Endodermal cell (in vitro differentiated cells): ENCODE measurements around the gene RBM34. TPM values are rescaled to one million over a fixed set of nuclear protein-coding genes. Genes with fewer than 3 reads are reported as not detected.
"Not testable (repeated sequence)": the region's sequence is repeated elsewhere in the genome, so short reads cannot be mapped to it uniquely, and the experiment has no call there.

Experiments used
- DNase-seq: peaks from one replicate; pipeline ENCODE4 v3.0.0-alpha.2; 2017
- H3K27ac ChIP-seq: 2 replicates; pipeline ENCODE4 v1.5.1; 2013; ENCODE audit warnings: mild to moderate bottlenecking, low read depth, low read length, moderate library complexity
- H3K27me3 ChIP-seq: 2 replicates; pipeline ENCODE4 v1.6.1; 2013; ENCODE audit warnings: mild to moderate bottlenecking, low read length, moderate library complexity; ENCODE audit not compliant: insufficient read depth, control insufficient read depth, poor library complexity, severe bottlenecking
- H3K36me3 ChIP-seq: 2 replicates; pipeline ENCODE4 v1.7.0; 2013; ENCODE audit warnings: mild to moderate bottlenecking, low read length, moderate library complexity; ENCODE audit not compliant: control insufficient read depth, insufficient read depth
- H3K4me1 ChIP-seq: one replicate; pipeline ENCODE4 v1.7.0; 2013; ENCODE audit warnings: low read length; ENCODE audit not compliant: control insufficient read depth, insufficient read depth
- H3K4me3 ChIP-seq: 2 replicates; pipeline ENCODE4 v1.5.1; 2013; ENCODE audit warnings: mild to moderate bottlenecking, low read length, moderate library complexity
- H3K9ac ChIP-seq: 2 replicates; pipeline ENCODE4 v1.6.1; 2013; ENCODE audit warnings: mild to moderate bottlenecking, low read length, moderate library complexity; ENCODE audit not compliant: poor library complexity, severe bottlenecking; ENCODE audit errors: extremely low read depth
- H3K9me3 ChIP-seq: 2 replicates; pipeline ENCODE4 v1.6.1; 2013; ENCODE audit warnings: mild to moderate bottlenecking, low read length, moderate library complexity; ENCODE audit not compliant: control insufficient read depth
- H3K27ac Mint-ChIP-seq: 2 replicates; pipeline ENCODE4 v1.8.0; 2020; ENCODE audit warnings: mixed read lengths
- H3K27me3 Mint-ChIP-seq: 2 replicates; pipeline ENCODE4 v1.8.0; 2021; ENCODE audit warnings: mild to moderate bottlenecking, mixed read lengths; ENCODE audit not compliant: insufficient read depth
- H3K36me3 Mint-ChIP-seq: 2 replicates; pipeline ENCODE4 v1.8.0; 2020; ENCODE audit warnings: low read depth, mixed read lengths
- H3K4me1 Mint-ChIP-seq: 2 replicates; pipeline ENCODE4 v1.8.0; 2020; ENCODE audit warnings: mixed read lengths
- H3K4me3 Mint-ChIP-seq: 2 replicates; pipeline ENCODE4 v1.8.0; 2020; ENCODE audit warnings: mild to moderate bottlenecking, moderate library complexity, mixed read lengths
- H3K9me3 Mint-ChIP-seq: 2 replicates; pipeline ENCODE4 v1.8.0; 2020; ENCODE audit warnings: mild to moderate bottlenecking, mixed read lengths
- CTCF ChIP-seq: fragments of 200-600 bp; sonication (generic); conservative IDR thresholded peaks from 2 replicates; pipeline ENCODE4 v1.5.0; 2021; ENCODE audit warnings: antibody characterized with exemption, mild to moderate bottlenecking
- WGBS, 2 experiments: methylation state at CpG; one replicate each; pipeline versions ENCODE4 v1.1.5 to v1.1.7; 2013; ENCODE audit warnings: missing lambda C conversion rate in 2 of 2, mixed read lengths in 1 of 2; ENCODE audit not compliant: insufficient coverage in 1 of 2, insufficient read length in 1 of 2; 5-methylcytosine and 5-hydroxymethylcytosine counted together
- total RNA-seq, 2 donors: library from RNA; stranded (reverse); fragmentation: NEBNext Ultra II Directional in 1 of 2; extraction: Animal tissue kit (Norgen Biotek cat#: 25700) in 1 of 2; gene quantifications; 2 replicates in 1 of 2; 3 replicates in 1 of 2; pipeline ENCODE4 v1.2.1, GENCODE V29; 2021

RBM34 gene
- total RNA-seq, 2 donors from 2014 or later = 104 to 127 TPM

- no peak for TF ChIP-seq CTCF
- H3K36me3 ChIP-seq = peaks cover 73% of the 10 kb centered on the region
- Mint-ChIP-seq H3K4me1 (no peaks in the 10 kb centered on the region), H3K27me3 (no peaks in the 10 kb centered on the region), H3K36me3 (peaks cover 58% of the 10 kb centered on the region), H3K4me3 (no peak overlapping the region), H3K9me3 (no peaks in the 10 kb centered on the region), H3K27ac (no peak overlapping the region)
- H3K9ac ChIP-seq = no peak overlapping the region
- H3K4me3 ChIP-seq = no peak overlapping the region
- H3K9me3 ChIP-seq = no peaks in the 10 kb centered on the region
- H3K4me1 ChIP-seq = no peaks in the 10 kb centered on the region
- H3K27me3 ChIP-seq = no peaks in the 10 kb centered on the region
- no peak overlapping the region for H3K27ac ChIP-seq
- WGBS, 2 experiments = 93 to 96% methylated on average over 4 of the region's 4 CpGs
- no peak for DNase-seq
Measured at GRCh38 chr1:235206533-235207208, 45.6 kb upstream of the RBM34 start.

- Mint-ChIP-seq H3K9me3 (no peaks in the 10 kb centered on the region), H3K4me3 (no peak overlapping the region), H3K4me1 (no peaks in the 10 kb centered on the region), H3K36me3 (peaks cover 56% of the 10 kb centered on the region), H3K27me3 (no peaks in the 10 kb centered on the region), H3K27ac (no peak overlapping the region)
- Histone ChIP-seq H3K27me3 (no peaks in the 10 kb centered on the region), H3K4me1 (no peaks in the 10 kb centered on the region), H3K4me3 (no peak overlapping the region), H3K9ac (no peak overlapping the region), H3K9me3 (no peaks in the 10 kb centered on the region), H3K36me3 (peaks cover 67% of the 10 kb centered on the region), H3K27ac (no peak overlapping the region)
- WGBS, 2 experiments = 99% methylated on average over 3 of the region's 3 CpGs; no CpG with 5 or more reads in 1 of the 2 experiments
- no peak for DNase-seq
- TF ChIP-seq CTCF = no peak
Measured at GRCh38 chr1:235205687-235206086, 44.6 kb upstream of the RBM34 start.

- Mint-ChIP-seq H3K27ac (no peak overlapping the region), H3K4me3 (no peak overlapping the region), H3K4me1 (peaks cover 5% of the 10 kb centered on the region), H3K27me3 (no peaks in the 10 kb centered on the region), H3K9me3 (no peaks in the 10 kb centered on the region), H3K36me3 (peaks cover 46% of the 10 kb centered on the region)
- no peak overlapping the region for H3K9ac ChIP-seq
- H3K9me3 ChIP-seq = no peaks in the 10 kb centered on the region
- no peak overlapping the region for H3K4me3 ChIP-seq
- no peak for TF ChIP-seq CTCF
- H3K4me1 ChIP-seq = no peaks in the 10 kb centered on the region
- H3K36me3 ChIP-seq = peaks cover 56% of the 10 kb centered on the region
- no peaks in the 10 kb centered on the region for H3K27me3 ChIP-seq
- no peak for DNase-seq
- no peak overlapping the region for H3K27ac ChIP-seq
- whole genome bisulfite sequencing, 2 experiments = no CpG with 5 or more reads among the region's 1 CpG
Measured at GRCh38 chr1:235203428-235203827, 42.4 kb upstream of the RBM34 start.

- H3K27ac ChIP-seq, H3K4me3 ChIP-seq, H3K4me1 ChIP-seq, H3K27me3 ChIP-seq, H3K9me3 ChIP-seq, H3K27me3 Mint-ChIP-seq, H3K27ac Mint-ChIP-seq, DNase-seq, H3K9ac ChIP-seq, H3K4me1 Mint-ChIP-seq, H3K4me3 Mint-ChIP-seq, H3K9me3 Mint-ChIP-seq: not testable (repeated sequence)
- peaks cover 57% of the 10 kb centered on the region for H3K36me3 ChIP-seq
- peaks cover 42% of the 10 kb centered on the region for H3K36me3 Mint-ChIP-seq
- 94 to 100% methylated on average over 2 to 5 of the region's 5 CpGs for WGBS, 2 experiments
Measured at GRCh38 chr1:235202447-235202846, 41.4 kb upstream of the RBM34 start.
